ENCODE data around the gene FAM222A.

The FAM222A gene

DNA sequence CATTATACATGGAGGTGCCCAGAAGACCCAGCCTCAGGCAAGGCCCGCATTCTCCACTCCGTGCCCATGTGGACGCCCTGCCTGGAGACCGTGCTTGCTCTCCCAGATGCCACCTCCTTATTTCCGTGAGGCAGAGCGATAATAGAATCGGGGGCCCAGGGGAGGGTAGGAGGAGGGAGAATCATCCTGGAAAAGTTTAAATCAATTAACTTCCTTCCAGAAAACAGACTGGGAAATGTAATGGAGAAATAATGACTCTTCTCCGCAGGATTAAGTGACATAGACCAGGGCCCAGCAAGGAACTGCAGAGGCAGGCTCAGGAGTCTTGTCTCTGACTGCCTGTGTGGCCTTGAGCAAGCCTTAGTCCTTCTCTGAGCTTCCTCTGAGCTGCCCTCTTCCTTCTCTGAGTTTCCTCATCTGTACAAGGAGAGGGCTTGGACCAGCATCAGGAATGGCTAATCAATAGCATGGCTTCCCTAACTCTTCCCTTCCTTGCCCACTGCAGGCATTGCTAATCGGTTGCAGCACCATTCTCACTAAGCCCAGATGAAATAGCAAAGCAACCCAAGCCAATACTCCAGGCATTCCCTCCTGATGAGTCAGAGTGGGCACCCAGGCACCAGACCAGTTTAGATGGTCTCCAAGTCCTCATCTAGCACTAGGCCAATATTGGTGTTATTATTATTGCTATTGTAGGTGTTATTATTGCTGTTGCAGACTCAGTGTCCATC, 11.3 kb upstream of the FAM222A start:
- H3K27ac ChIP-seq, result no peak overlapping the region
- no peak for TF ChIP-seq CTCF (conservative IDR thresholded peaks at IDR 0.05)

DNA sequence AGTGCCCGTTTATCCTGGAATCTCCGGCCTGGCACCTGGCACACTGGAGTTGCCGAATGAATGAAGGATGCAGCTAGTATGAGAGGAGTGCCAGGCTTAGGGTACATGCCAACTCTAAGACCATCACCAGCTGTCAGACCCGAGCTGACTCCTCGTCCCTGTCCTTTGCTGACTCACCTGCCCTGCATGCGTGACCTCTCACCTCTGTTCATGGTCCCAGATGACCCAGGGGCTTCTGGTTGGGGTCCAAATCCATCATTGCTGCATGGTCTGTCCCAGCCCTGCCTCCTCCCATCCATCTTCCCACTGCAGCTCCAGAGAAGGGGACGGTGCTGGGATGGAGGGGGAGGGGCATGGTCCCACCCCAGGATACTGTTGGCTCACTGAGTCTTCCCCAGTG, 9.9 kb upstream of the FAM222A start:
- H3K27ac ChIP-seq, result no peak overlapping the region; the same call in 1 of the 2 replicates
- no peak for TF ChIP-seq CTCF (conservative IDR thresholded peaks at IDR 0.05)

DNA sequence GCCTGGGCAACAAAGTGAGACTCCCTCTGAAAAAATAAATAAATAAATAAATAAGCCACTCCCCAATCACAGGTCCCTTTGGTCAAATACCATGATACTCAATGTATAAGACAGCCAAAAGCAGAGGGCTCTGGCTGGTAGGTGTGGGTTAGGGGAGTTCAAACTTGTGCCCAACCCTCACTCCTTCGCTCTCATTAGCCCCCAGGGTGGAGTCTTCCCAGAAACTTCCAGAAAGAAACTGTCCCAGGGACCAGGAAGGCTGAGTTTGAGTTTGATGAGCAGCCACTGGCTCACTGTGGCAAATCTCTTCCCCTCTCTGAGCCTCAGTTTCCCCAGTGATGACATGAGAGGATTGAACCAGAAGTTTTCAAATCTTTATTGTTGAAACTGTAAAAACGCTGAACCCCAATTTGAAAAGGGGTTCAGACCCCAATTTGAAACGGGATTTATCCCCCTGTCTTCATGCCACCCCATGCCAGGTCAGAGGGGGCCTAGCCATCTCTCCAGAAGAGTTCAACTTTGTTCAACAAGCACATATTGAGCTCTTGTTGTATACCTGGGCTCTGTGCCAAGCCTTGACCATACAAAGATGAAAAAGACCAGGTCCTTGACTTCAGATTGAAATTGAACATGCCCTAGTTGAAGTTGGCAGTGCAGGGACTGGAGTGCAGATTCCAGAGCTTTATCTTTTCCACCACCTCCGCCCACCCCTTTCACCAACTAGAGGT, 9.1 kb upstream of the FAM222A start:
- no peak overlapping the region for H3K27ac ChIP-seq
- no peak for TF ChIP-seq CTCF (conservative IDR thresholded peaks at IDR 0.05)

- H3K27ac ChIP-seq, result peak overlapping the region; percentile 97
- no peak for TF ChIP-seq CTCF (conservative IDR thresholded peaks at IDR 0.05)
Measured at GRCh38 chr12:109705291-109705690, 8.3 kb upstream of the FAM222A start.

DNA sequence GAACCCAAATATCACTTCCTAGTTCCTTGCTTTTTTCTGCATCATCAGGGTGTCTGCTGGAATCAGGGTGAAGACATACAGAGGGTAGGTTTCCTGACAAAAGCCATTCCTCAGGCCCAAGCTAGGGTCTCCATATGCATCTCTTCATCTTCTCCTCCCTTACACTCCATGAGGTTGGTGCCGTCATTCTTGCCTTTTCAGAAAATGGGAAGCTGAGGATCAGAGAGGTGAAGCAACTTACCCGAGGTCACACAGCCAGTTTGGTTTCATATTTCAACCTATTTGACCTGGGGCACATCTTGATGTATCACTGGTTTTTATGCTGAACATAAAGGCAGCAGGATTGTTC, 7.3 kb upstream of the FAM222A start:
- peak overlapping the region; percentile 97 for H3K27ac ChIP-seq
- no peak for TF ChIP-seq CTCF (conservative IDR thresholded peaks at IDR 0.05)

- H3K27ac ChIP-seq, result peak overlapping the region; percentile 97
- TF ChIP-seq CTCF (conservative IDR thresholded peaks at IDR 0.05), result no peak
Measured at GRCh38 chr12:109706747-109707469, 6.7 kb upstream of the FAM222A start.

GRCh38 chr12:109707470-109707821, 6.2 kb upstream of the FAM222A start:
- no peak for TF ChIP-seq CTCF (conservative IDR thresholded peaks at IDR 0.05)
- H3K27ac ChIP-seq, result peak overlapping the region; percentile 97
